Mesendoderm (in vitro differentiated cells): ENCODE measurements around the gene GPR55.

Experiments used
- DNase-seq: peaks from one replicate; pipeline ENCODE4 v3.0.0; 2013
- H2AK5ac ChIP-seq: 2 replicates; pipeline ENCODE4 v1.6.1; 2013; ENCODE audit warnings: low read length, inconsistent platforms
- H2BK120ac ChIP-seq: 2 replicates; pipeline ENCODE4 v1.6.1; 2013; ENCODE audit warnings: low read depth, mild to moderate bottlenecking, low read length, moderate library complexity, mixed read lengths
- H2BK15ac ChIP-seq: replicated peaks from 2 replicates; pipeline ENCODE4 v1.6.1; 2013; ENCODE audit warnings: low read depth, mild to moderate bottlenecking, moderate library complexity
- H2BK5ac ChIP-seq: 2 replicates; pipeline ENCODE4 v1.6.1; 2013; ENCODE audit warnings: low read length, inconsistent platforms
- H3K18ac ChIP-seq: 2 replicates; pipeline ENCODE4 v1.6.1; 2013; ENCODE audit warnings: mild to moderate bottlenecking, low read length, mixed read lengths
- H3K23ac ChIP-seq: one replicate; pipeline ENCODE4 v1.6.1; 2013; ENCODE audit warnings: low read length
- H3K27ac ChIP-seq: 2 replicates; pipeline ENCODE4 v1.5.1; 2013; ENCODE audit warnings: low read depth, mild to moderate bottlenecking, inconsistent platforms, low read length, moderate library complexity
- H3K27me3 ChIP-seq: 2 replicates; pipeline ENCODE4 v1.6.1; 2013; ENCODE audit warnings: low read length, control low read depth, mild to moderate bottlenecking, inconsistent platforms; ENCODE audit not compliant: insufficient read depth, poor library complexity
- H3K36me3 ChIP-seq: 2 replicates; pipeline ENCODE4 v1.6.1; 2013; ENCODE audit warnings: low read length, inconsistent platforms; ENCODE audit not compliant: control insufficient read depth, insufficient read depth
- H3K4ac ChIP-seq: one replicate; pipeline ENCODE4 v1.6.1; 2013; ENCODE audit warnings: low read depth, mild to moderate bottlenecking, low read length, moderate library complexity
- H3K4me1 ChIP-seq: 2 replicates; pipeline ENCODE4 v1.6.1; 2013; ENCODE audit warnings: low read depth, low read length, inconsistent platforms; ENCODE audit not compliant: control insufficient read depth
- H3K4me2 ChIP-seq: 2 replicates; pipeline ENCODE4 v1.6.1; 2013; ENCODE audit warnings: low read length
- H3K4me3 ChIP-seq: 2 replicates; pipeline ENCODE4 v1.5.1; 2013; ENCODE audit warnings: mild to moderate bottlenecking, low read length
- H3K56ac ChIP-seq: one replicate; pipeline ENCODE4 v1.6.1; 2013; ENCODE audit warnings: low read length
- H3K79me1 ChIP-seq: 2 replicates; pipeline ENCODE4 v1.6.1; 2013; ENCODE audit warnings: low read length, inconsistent platforms
- H3K79me2 ChIP-seq: 2 replicates; pipeline ENCODE4 v1.6.1; 2013; ENCODE audit warnings: mild to moderate bottlenecking, low read length; ENCODE audit not compliant: control insufficient read depth, insufficient read depth
- H3K9ac ChIP-seq: 2 replicates; pipeline ENCODE4 v1.6.1; 2013; ENCODE audit warnings: low read length, inconsistent platforms
- H4K5ac ChIP-seq: one replicate; pipeline ENCODE4 v1.6.1; 2013; ENCODE audit warnings: low read length
- H4K8ac ChIP-seq: one replicate; pipeline ENCODE4 v1.6.1; 2013; ENCODE audit warnings: low read depth, mild to moderate bottlenecking, control low read depth, low read length, moderate library complexity
- WGBS: extraction: QIAGEN DNeasy Blood & Tissue Kit; methylation state at CpG from one replicate; pipeline ENCODE4 v1.1.7; 2013; ENCODE audit warnings: low lambda C conversion rate, missing lambda C conversion rate; ENCODE audit not compliant: insufficient coverage; ENCODE audit errors: extremely low coverage; 5-methylcytosine and 5-hydroxymethylcytosine counted together

The GPR55 gene

GRCh38 chr2:230865766-230866755 is 59.0 kb downstream of the GPR55 start:
- Histone ChIP-seq H3K56ac (peak overlapping the region; percentile 98), H3K36me3 (no peaks in the 10 kb centered on the region), H3K4ac (peak overlapping the region; percentile 99), H3K18ac (peak overlapping the region; percentile 95), H2BK5ac (peak overlapping the region; percentile 71), H3K23ac (peak overlapping the region; percentile 30), H3K79me1 (peaks cover 8% of the 10 kb centered on the region), H3K9ac (peak overlapping the region; percentile 85), H2AK5ac (peak overlapping the region; percentile 40), H4K8ac (no peak overlapping the region), H2BK120ac (peak overlapping the region; percentile 75), H3K4me3 (peak overlapping the region; percentile 87), H3K27ac (peak overlapping the region; percentile 93), H3K79me2 (peaks cover 59% of the 10 kb centered on the region), H4K5ac (no peak overlapping the region), H2BK15ac (no peak overlapping the region), H3K27me3 (no peaks in the 10 kb centered on the region), H3K4me2 (peak overlapping the region; percentile 48), H3K4me1 (peaks cover 31% of the 10 kb centered on the region)
- WGBS: no CpG with 5 or more reads among the region's 35 CpGs
- DNase-seq: peak; percentile 87

GRCh38 chr2:230865307-230865765 is 59.7 kb downstream of the GPR55 start:
- Histone ChIP-seq H3K4me3 (peak overlapping the region; percentile 87), H2AK5ac (no peak overlapping the region), H2BK5ac (peak overlapping the region; percentile 93), H2BK120ac (peak overlapping the region; percentile 84), H3K56ac (peak overlapping the region; percentile 98), H3K23ac (peak overlapping the region; percentile 15), H4K8ac (peak overlapping the region; percentile 42), H3K79me2 (peaks cover 53% of the 10 kb centered on the region), H3K4me2 (peak overlapping the region; percentile 47), H3K4me1 (peaks cover 26% of the 10 kb centered on the region), H2BK15ac (no peak overlapping the region), H3K4ac (peak overlapping the region; percentile 99), H3K18ac (peak overlapping the region; percentile 95), H3K79me1 (peaks cover 8% of the 10 kb centered on the region), H3K27me3 (no peaks in the 10 kb centered on the region), H4K5ac (no peak overlapping the region), H3K36me3 (no peaks in the 10 kb centered on the region), H3K27ac (peak overlapping the region; percentile 93), H3K9ac (peak overlapping the region; percentile 96)
- no CpG with 5 or more reads among the region's 24 CpGs for WGBS
- DNase-seq: peak; percentile 89

GRCh38 chr2:230864605-230865306 is 60.3 kb downstream of the GPR55 start, which contains the start of gene ITM2C:
Gene ITM2C, plus strand, starts transcription at chr2:230864942. Its CDS starts 84 bp downstream, at chr2:230865026.
- peak within 1 kb of the TSS; percentile 99 for H3K4ac ChIP-seq
- peaks cover 3% of the 10 kb centered on the region for H3K79me1 ChIP-seq
- H3K23ac ChIP-seq: peak within 1 kb of the TSS; percentile 85
- peak within 1 kb of the TSS; percentile 98 for H3K56ac ChIP-seq
- H2BK5ac ChIP-seq: peak within 1 kb of the TSS; percentile 93
- H3K4me1 ChIP-seq: peaks cover 20% of the 10 kb centered on the region
- H3K4me2 ChIP-seq: peak within 1 kb of the TSS; percentile 47
- no CpG with 5 or more reads among the region's 76 CpGs for WGBS
- H2AK5ac ChIP-seq: peak within 1 kb of the TSS; percentile 25
- H4K8ac ChIP-seq: peak within 1 kb of the TSS; percentile 42
- H3K27me3 ChIP-seq: no peaks in the 10 kb centered on the region
- H3K9ac ChIP-seq: peak within 1 kb of the TSS; percentile 96
- DNase-seq: peak; percentile 89
- H4K5ac ChIP-seq: no peak within 1 kb of the TSS
- H3K79me2 ChIP-seq: peaks cover 48% of the 10 kb centered on the region
- peak within 1 kb of the TSS; percentile 93 for H3K27ac ChIP-seq
- H3K36me3 ChIP-seq: no peaks in the 10 kb centered on the region
- peak within 1 kb of the TSS; percentile 84 for H2BK120ac ChIP-seq
- peak within 1 kb of the TSS; percentile 87 for H3K4me3 ChIP-seq
- peak within 1 kb of the TSS; percentile 95 for H3K18ac ChIP-seq
- no peak within 1 kb of the TSS for H2BK15ac ChIP-seq

GRCh38 chr2:230864122-230864604 is 60.9 kb downstream of the GPR55 start:
- Histone ChIP-seq H2BK120ac (no peak overlapping the region), H3K4ac (no peak overlapping the region), H3K18ac (peak overlapping the region; percentile 1), H3K4me2 (peak overlapping the region; percentile 19), H3K56ac (peak overlapping the region; percentile 74), H3K36me3 (no peaks in the 10 kb centered on the region), H3K9ac (peak overlapping the region; percentile 81), H3K23ac (peak overlapping the region; percentile 67), H3K27ac (peak overlapping the region; percentile 61), H4K5ac (no peak overlapping the region), H3K79me1 (peaks cover 2% of the 10 kb centered on the region), H2BK15ac (no peak overlapping the region), H3K4me1 (peaks cover 14% of the 10 kb centered on the region), H2BK5ac (peak overlapping the region; percentile 5), H3K27me3 (no peaks in the 10 kb centered on the region), H3K4me3 (peak overlapping the region; percentile 57), H2AK5ac (peak overlapping the region; percentile 25), H4K8ac (no peak overlapping the region), H3K79me2 (peaks cover 42% of the 10 kb centered on the region)
- no CpG with 5 or more reads among the region's 18 CpGs for WGBS
- DNase-seq: no peak

GRCh38 chr2:230863442-230864121 is 61.5 kb downstream of the GPR55 start:
- H2BK120ac ChIP-seq: no peak overlapping the region
- H3K4me1 ChIP-seq: peaks cover 10% of the 10 kb centered on the region
- no peak for DNase-seq
- no peak overlapping the region for H3K4me2 ChIP-seq
- no peak overlapping the region for H3K4me3 ChIP-seq
- peak overlapping the region; percentile 33 for H2AK5ac ChIP-seq
- no peaks in the 10 kb centered on the region for H3K36me3 ChIP-seq
- WGBS: no CpG with 5 or more reads among the region's 13 CpGs
- no peak overlapping the region for H4K5ac ChIP-seq
- no peak overlapping the region for H3K4ac ChIP-seq
- no peak overlapping the region for H2BK15ac ChIP-seq
- H3K27me3 ChIP-seq: no peaks in the 10 kb centered on the region
- peak overlapping the region; percentile 67 for H3K23ac ChIP-seq
- H3K79me2 ChIP-seq: peaks cover 36% of the 10 kb centered on the region
- peak overlapping the region; percentile 74 for H3K56ac ChIP-seq
- H3K18ac ChIP-seq: peak overlapping the region; percentile 1
- no peak overlapping the region for H4K8ac ChIP-seq
- no peak overlapping the region for H3K27ac ChIP-seq
- H2BK5ac ChIP-seq: no peak overlapping the region
- peaks cover 2% of the 10 kb centered on the region for H3K79me1 ChIP-seq
- peak overlapping the region; percentile 81 for H3K9ac ChIP-seq
